H1 (cell line): ENCODE measurements around the gene ACSM3. TPM values are rescaled to one million over a fixed set of nuclear protein-coding genes. Genes with fewer than 3 reads are reported as not detected.
A peak's percentile ranks its signal among the peaks of the same experiment; 100 is the strongest.

Source experiments
- CTCF ChIA-PET: fragments of 300-600 bp; sonication (Branson Sonifier 250); formaldehyde crosslinking; loops from one replicate; lab custom pipeline; 2021; ENCODE audit not compliant: partially characterized antibody; lab: Charles Lee
- POLR2A ChIA-PET: fragments of 300-600 bp; sonication (Branson Sonifier 250); formaldehyde crosslinking; loops from one replicate; lab custom pipeline; 2021; ENCODE audit warnings: inconsistent platforms; ENCODE audit not compliant: partially characterized antibody; lab: Charles Lee
- DNase-seq, 2 experiments: peaks; one replicate each; pipeline versions ENCODE4 v3.0.0 to v3.0.0-alpha.2; 2010 to 2022; ENCODE audit warnings: low spot score in 2 of 2, low read depth in 1 of 2, mixed read lengths in 1 of 2
- FAIRE-seq: peaks from 2 replicates; lab custom pipeline; 2011; peaks lifted over from hg19 to GRCh38; lab: Jason Lieb, UNC
- H2AFZ ChIP-seq: 2 replicates; pipeline ENCODE4 v1.8.1; 2012; ENCODE audit warnings: low read length, inconsistent platforms
- H2AK5ac ChIP-seq: 2 replicates; pipeline ENCODE4 v1.6.1; 2013; ENCODE audit warnings: low read depth, low read length
- H2BK120ac ChIP-seq: replicated peaks from 2 replicates; pipeline ENCODE3; 2013; ENCODE audit warnings: low read depth, low read length, inconsistent platforms
- H2BK12ac ChIP-seq: 2 replicates; pipeline ENCODE4 v1.6.1; 2013; ENCODE audit warnings: low read depth, low read length
- H2BK15ac ChIP-seq: 2 replicates; pipeline ENCODE4 v1.6.1; 2013; ENCODE audit warnings: low read length
- H2BK20ac ChIP-seq: 2 replicates; pipeline ENCODE4 v1.6.1; 2013; ENCODE audit warnings: low read length
- H2BK5ac ChIP-seq: 2 replicates; pipeline ENCODE4 v1.6.1; 2013; ENCODE audit warnings: low read depth, low read length
- H3K14ac ChIP-seq: 2 replicates; pipeline ENCODE4 v1.6.1; 2013; ENCODE audit warnings: inconsistent platforms; ENCODE audit not compliant: insufficient read length
- H3K18ac ChIP-seq: 2 replicates; pipeline ENCODE4 v1.6.1; 2013; ENCODE audit warnings: low read length; ENCODE audit errors: extremely low read depth
- H3K23ac ChIP-seq: 2 replicates; pipeline ENCODE4 v1.6.1; 2013; ENCODE audit warnings: inconsistent platforms; ENCODE audit not compliant: insufficient read length
- H3K23me2 ChIP-seq: 2 replicates; pipeline ENCODE4 v1.6.1; 2013; ENCODE audit warnings: low read depth, low read length
- H3K27ac ChIP-seq: 2 replicates; pipeline ENCODE4 v1.6.1; 2011; ENCODE audit warnings: low read depth, low read length, inconsistent platforms
- H3K27me3 ChIP-seq, 4 experiments: replicated peaks in 1 of 4; 1 replicate in 1 of 4; 2 replicates in 3 of 4; pipeline versions ENCODE4 v1.6.1 to v1.8.1; 2011 to 2013; ENCODE audit warnings: low read length in 3 of 4, mild to moderate bottlenecking in 3 of 4, inconsistent platforms in 2 of 4, mixed read lengths in 2 of 4, moderate library complexity in 1 of 4; ENCODE audit not compliant: control insufficient read depth in 3 of 4, insufficient read depth in 3 of 4; ENCODE audit errors: extremely low read depth in 1 of 4
- H3K36me3 ChIP-seq, 4 experiments: 2 replicates each; pipeline versions ENCODE4 v1.6.1 to v1.8.1; 2011 to 2013; ENCODE audit warnings: mild to moderate bottlenecking in 4 of 4, low read length in 3 of 4, moderate library complexity in 2 of 4, control low read depth in 1 of 4, inconsistent platforms in 1 of 4; ENCODE audit not compliant: insufficient read depth in 4 of 4, control insufficient read depth in 2 of 4
- H3K4ac ChIP-seq: replicated peaks from 2 replicates; pipeline ENCODE3; 2013; ENCODE audit warnings: low read length, low read depth, mixed read lengths, inconsistent platforms; ENCODE audit not compliant: insufficient read length
- H3K4me1 ChIP-seq, 4 experiments: replicated peaks in 1 of 4; 1 replicate in 1 of 4; 2 replicates in 3 of 4; pipeline versions ENCODE4 v1.6.1 to v1.8.1; 2011 to 2013; ENCODE audit warnings: low read length in 3 of 4, inconsistent platforms in 2 of 4, mixed read lengths in 1 of 4; ENCODE audit not compliant: insufficient read depth in 4 of 4, control insufficient read depth in 3 of 4
- H3K4me2 ChIP-seq, 2 experiments: 2 replicates each; pipeline versions ENCODE4 v1.6.1 to v1.8.1; 2011 to 2013; ENCODE audit warnings: low read depth in 2 of 2, low read length in 2 of 2, control low read depth in 1 of 2, inconsistent platforms in 1 of 2, mild to moderate bottlenecking in 1 of 2; ENCODE audit not compliant: insufficient read depth in 1 of 2
- H3K4me3 ChIP-seq, 4 experiments: fragments of 200-600, 300-600 bp in 1 of 4; sonication (generic), shearing (Covaris generic), sonication (Bioruptor Twin) in 1 of 4; 2 replicates each; pipeline versions ENCODE4 v1.5.1 to v1.8.1; 2011 to 2016; ENCODE audit warnings: low read length in 4 of 4, low read depth in 3 of 4, control low read depth in 2 of 4, inconsistent platforms in 2 of 4, mild to moderate bottlenecking in 2 of 4, mixed read lengths in 1 of 4, moderate library complexity in 1 of 4; ENCODE audit not compliant: insufficient read depth in 2 of 4; ENCODE audit errors: extremely low read depth in 1 of 4
- H3K56ac ChIP-seq: replicated peaks from 2 replicates; pipeline ENCODE3; 2013; ENCODE audit warnings: low read depth, mild to moderate bottlenecking, mixed read lengths, low read length, inconsistent platforms; ENCODE audit not compliant: insufficient read length
- H3K79me1 ChIP-seq: 2 replicates; pipeline ENCODE4 v1.6.1; 2013; ENCODE audit warnings: low read depth, low read length, control low read depth
- H3K79me2 ChIP-seq, 2 experiments: 2 replicates each; pipeline versions ENCODE4 v1.6.1 to v1.8.1; 2012 to 2013; ENCODE audit warnings: low read length in 2 of 2, mild to moderate bottlenecking in 2 of 2, inconsistent platforms in 1 of 2; ENCODE audit not compliant: insufficient read depth in 2 of 2, control insufficient read depth in 1 of 2
- H3K9ac ChIP-seq, 4 experiments: replicated peaks in 1 of 4; 1 replicate in 1 of 4; 2 replicates in 3 of 4; pipeline versions ENCODE4 v1.6.1 to v1.8.1; 2011 to 2013; ENCODE audit warnings: low read depth in 3 of 4, low read length in 3 of 4, control low read depth in 2 of 4, mild to moderate bottlenecking in 2 of 4, moderate library complexity in 2 of 4, inconsistent platforms in 1 of 4; ENCODE audit errors: extremely low read depth in 1 of 4
- H3K9me3 ChIP-seq, 2 experiments: 2 replicates each; pipeline versions ENCODE4 v1.6.1 to v1.8.1; 2012 to 2013; ENCODE audit warnings: mild to moderate bottlenecking in 2 of 2, moderate library complexity in 2 of 2, control low read depth in 1 of 2, inconsistent platforms in 1 of 2, low read depth in 1 of 2, low read length in 1 of 2, mixed read lengths in 1 of 2; ENCODE audit not compliant: insufficient read depth in 2 of 2
- H4K20me1 ChIP-seq, 2 experiments: replicated peaks in 1 of 2; 2 replicates each; pipeline versions ENCODE3 to v1.8.1; 2011 to 2013; ENCODE audit warnings: inconsistent platforms in 2 of 2, low read length in 2 of 2, mild to moderate bottlenecking in 1 of 2; ENCODE audit not compliant: insufficient read depth in 2 of 2, control insufficient read depth in 1 of 2
- H4K5ac ChIP-seq: 2 replicates; pipeline ENCODE4 v1.6.1; 2013; ENCODE audit warnings: low read length, low read depth, mixed read lengths, inconsistent platforms; ENCODE audit not compliant: insufficient read length
- H4K8ac ChIP-seq: 2 replicates; pipeline ENCODE4 v1.8.0; 2013; ENCODE audit warnings: mild to moderate bottlenecking, moderate library complexity, low read length, inconsistent platforms; ENCODE audit not compliant: insufficient read depth; ENCODE audit errors: extremely low read depth
- H4K91ac ChIP-seq: replicated peaks from 2 replicates; pipeline ENCODE3; 2013; ENCODE audit warnings: low read length, mixed read lengths, inconsistent platforms; ENCODE audit not compliant: insufficient read length
- ASH2L ChIP-seq: fragments of 200-600, 300-600 bp; sonication (generic); IDR thresholded peaks from one replicate; pipeline ENCODE4 v1.7.1; 2017; ENCODE audit warnings: low read length
- BACH1 ChIP-seq: IDR thresholded peaks from 2 replicates; pipeline ENCODE4 v1.6.1; 2012; ENCODE audit warnings: low read length, improper control_type of control experiment
- EGR1 ChIP-seq: IDR thresholded peaks from 2 replicates; pipeline ENCODE4 v1.6.1; 2011; ENCODE audit warnings: low read depth, low read length, borderline replicate concordance
- GABPA ChIP-seq: IDR thresholded peaks from 2 replicates; pipeline ENCODE4 v1.6.1; 2011; ENCODE audit warnings: mild to moderate bottlenecking, low read length, moderate library complexity, borderline replicate concordance; ENCODE audit not compliant: insufficient read depth
- JUND ChIP-seq: IDR thresholded peaks from 2 replicates; pipeline ENCODE4 v1.6.1; 2011; ENCODE audit warnings: mild to moderate bottlenecking, improper control_type of control experiment, low read length
- RXRA ChIP-seq: IDR thresholded peaks from 2 replicates; pipeline ENCODE4 v1.6.1; 2011; ENCODE audit warnings: low read depth, mild to moderate bottlenecking, low read length, moderate library complexity; ENCODE audit not compliant: insufficient read depth
- SAP30 ChIP-seq: fragments of 300-600 bp; sonication (generic); IDR thresholded peaks from 2 replicates; pipeline ENCODE4 v1.7.1; 2012; ENCODE audit warnings: low read length, moderate library complexity, mild to moderate bottlenecking, inconsistent platforms; ENCODE audit not compliant: insufficient read depth, insufficient replicate concordance
- SP4 ChIP-seq: IDR thresholded peaks from 2 replicates; pipeline ENCODE4 v1.6.1; 2012; ENCODE audit warnings: low read length, inconsistent platforms
- TAF1 ChIP-seq: IDR thresholded peaks from 2 replicates; pipeline ENCODE4 v1.6.1; 2011; ENCODE audit warnings: mild to moderate bottlenecking, low read depth, low read length
- WGBS, 2 experiments: shearing (Covaris generic) in 1 of 2; methylation state at CpG; one replicate each; pipeline versions ENCODE4 v1.1.6 to v1.1.7; 2013 to 2015; ENCODE audit warnings: low lambda C conversion rate in 2 of 2, mixed read lengths in 2 of 2, inconsistent platforms in 1 of 2, low coverage in 1 of 2, missing lambda C conversion rate in 1 of 2; ENCODE audit not compliant: insufficient replicate concordance in 2 of 2, insufficient coverage in 1 of 2, insufficient read length in 1 of 2; ENCODE audit errors: extremely low coverage in 1 of 2, missing lambda C conversion rate in 1 of 2; 5-methylcytosine and 5-hydroxymethylcytosine counted together
- polyA plus RNA-seq, 7 experiments: library from polyadenylated mRNA; depleted of rRNA in 3 of 7; stranded (reverse) in 5 of 7; unstranded in 2 of 7; fragments of >200 nt in 5 of 7; fragments of 200-250 nt in 2 of 7; gene quantifications; 1 replicate in 5 of 7; 2 replicates in 1 of 7; 4 replicates in 1 of 7; pipeline versions ENCODE4 v1.2.1 to v1.2.3, GENCODE V29; 2011 to 2013; ENCODE audit warnings: missing spikeins in 2 of 7, mixed read lengths in 2 of 7
- total RNA-seq: library from RNA; stranded (reverse); fragmentation: NEBNext Ultra II Directional; extraction: Animal tissue kit (Norgen Biotek cat#: 25700); gene quantifications from 2 replicates; pipeline ENCODE4 v1.2.1, GENCODE V29; 2021
- TF ChIP-seq, protein P1 (sequence below): IDR thresholded peaks from 2 replicates; pipeline ENCODE4 v1.6.1; 2011; ENCODE audit warnings: low read length, improper control_type of control experiment

The ACSM3 gene
- total and polyA plus RNA-seq, 2 of the 8 experiments (the other 6 are each of a cell fraction or from before 2014, with no cell fraction given), result 5.7 to 6.2 TPM

GRCh38 chr16:20740007-20740883 is 23.6 kb upstream of the ACSM3 start:
- no peak for DNase-seq
- Histone ChIP-seq H3K79me2 (peaks cover 7 to 29% of the 10 kb centered on the region in 2 experiments), H2AFZ (no peak overlapping the region), H3K27me3 (peaks cover 0 to 1% (median 0%) of the 10 kb centered on the region in 4 experiments; a peak in 1 of 7 replicates), H3K79me1 (peaks cover 3% of the 10 kb centered on the region), H2BK120ac (no peak overlapping the region), H2BK12ac (no peak overlapping the region), H2BK5ac (no peak overlapping the region), H2BK15ac (no peak overlapping the region), H4K8ac (no peak overlapping the region), H3K9ac (peak overlapping the region in 1 of 4 experiments; percentile 52; a peak in 2 of 7 replicates), H3K4me1 (no peaks in the 10 kb centered on the region; a peak in 2 of 7 replicates), H3K18ac (no peak overlapping the region), H3K14ac (no peak overlapping the region), H3K23me2 (peaks cover 3% of the 10 kb centered on the region; the same call in 1 of the 2 replicates), H3K27ac (no peak overlapping the region), H3K23ac (no peak overlapping the region), H3K4me3 (peak overlapping the region; percentile 88 to 95 (median 92)), H2BK20ac (no peak overlapping the region), H4K91ac (no peak overlapping the region), H3K9me3 (peaks cover 0 to 3% of the 10 kb centered on the region in 2 experiments; a peak in 1 of 4 replicates), H3K4ac (no peak overlapping the region), H3K4me2 (peak overlapping the region; percentile 76 to 91), H3K36me3 (peaks cover 12 to 35% (median 23%) of the 10 kb centered on the region in 4 experiments; a peak in 7 of 8 replicates), H4K5ac (no peak overlapping the region), H4K20me1 (peaks cover 2 to 12% of the 10 kb centered on the region in 2 experiments), H3K56ac (no peak overlapping the region), H2AK5ac (no peak overlapping the region)
- 78% methylated on average over 11 of the region's 11 CpGs; no CpG with 5 or more reads in 1 of the 2 experiments for WGBS, 2 experiments
- CTCF ChIA-PET, result interaction anchor here (0.7 to 1.0 kb wide), 2 partner anchors 10 to 15 kb away, joined by 3 read pairs; no protein-coding TSS in a partner anchor
- FAIRE-seq, result no peak
- POLR2A ChIA-PET, result interaction anchor here (0.8 to 3.2 kb wide), 3 partner anchors 10 to 67 kb away, joined by 3 to 17 read pairs (median 4); partner anchors contain the start of genes ERI2 and REXO5
- no peak for TF ChIP-seq TAF1
- no peak for TF ChIP-seq RXRA
- TF ChIP-seq SP4, result no peak
- TF ChIP-seq, protein P1, sequence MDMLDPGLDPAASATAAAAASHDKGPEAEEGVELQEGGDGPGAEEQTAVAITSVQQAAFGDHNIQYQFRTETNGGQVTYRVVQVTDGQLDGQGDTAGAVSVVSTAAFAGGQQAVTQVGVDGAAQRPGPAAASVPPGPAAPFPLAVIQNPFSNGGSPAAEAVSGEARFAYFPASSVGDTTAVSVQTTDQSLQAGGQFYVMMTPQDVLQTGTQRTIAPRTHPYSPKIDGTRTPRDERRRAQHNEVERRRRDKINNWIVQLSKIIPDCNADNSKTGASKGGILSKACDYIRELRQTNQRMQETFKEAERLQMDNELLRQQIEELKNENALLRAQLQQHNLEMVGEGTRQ, result no peak
- TF ChIP-seq JUND, result no peak
- no peak for TF ChIP-seq SAP30
- TF ChIP-seq ASH2L, result no peak
- TF ChIP-seq EGR1, result no peak
- TF ChIP-seq BACH1, result no peak
- no peak for TF ChIP-seq GABPA
